Measurements from ENCODE around the gene VAT1L.

The VAT1L gene

GRCh38 chr16:77748421-77749005 is 39.9 kb upstream of the VAT1L start:
- TF ChIP-seq ZBTB7A (IDR thresholded peaks at IDR 0.05; ENCODE audit: low read depth) (no peak), TCF12 (IDR thresholded peaks at IDR 0.05; ENCODE audit: low read depth) (no peak), MAX (IDR thresholded peaks at IDR 0.05) (no peak), NFIC (IDR thresholded peaks at IDR 0.05) (no peak), CEBPB (IDR thresholded peaks at IDR 0.05) (no peak), FOXM1 (IDR thresholded peaks at IDR 0.05; ENCODE audit: borderline replicate concordance, low read depth) (no peak), TAF1 (IDR thresholded peaks at IDR 0.05; ENCODE audit: low read depth) (no peak)

- TF ChIP-seq FOXM1 (IDR thresholded peaks at IDR 0.05; ENCODE audit: borderline replicate concordance, low read depth) (no peak), TCF12 (IDR thresholded peaks at IDR 0.05; ENCODE audit: low read depth) (no peak), REST (IDR thresholded peaks at IDR 0.05; ENCODE audit: low read depth) (no peak), YY1 (IDR thresholded peaks at IDR 0.05; ENCODE audit: low read depth) (no peak), USF1 (IDR thresholded peaks at IDR 0.05) (no peak), CEBPB (IDR thresholded peaks at IDR 0.05) (no peak), CREB1 (IDR thresholded peaks at IDR 0.05; ENCODE audit: low read depth) (no peak), RAD21 (IDR thresholded peaks at IDR 0.05; ENCODE audit: low read depth) (no peak), NFIC (IDR thresholded peaks at IDR 0.05) (no peak), TEAD4 (IDR thresholded peaks at IDR 0.05) (no peak), ZBTB7A (IDR thresholded peaks at IDR 0.05; ENCODE audit: low read depth) (no peak), EGR1 (IDR thresholded peaks at IDR 0.05) (no peak), MAX (IDR thresholded peaks at IDR 0.05) (no peak), EP300 (IDR thresholded peaks at IDR 0.05; ENCODE audit: borderline replicate concordance) (no peak), TAF1 (IDR thresholded peaks at IDR 0.05; ENCODE audit: low read depth) (no peak)
Measured at GRCh38 chr16:77749415-77749814, 38.9 kb upstream of the VAT1L start.

- TF ChIP-seq CEBPB (IDR thresholded peaks at IDR 0.05) (no peak), REST (IDR thresholded peaks at IDR 0.05; ENCODE audit: low read depth) (no peak), TCF12 (IDR thresholded peaks at IDR 0.05; ENCODE audit: low read depth) (no peak)
Measured at GRCh38 chr16:77758046-77758445, 30.3 kb upstream of the VAT1L start.

GRCh38 chr16:77758508-77758907 is 29.9 kb upstream of the VAT1L start:
- no peak for TF ChIP-seq RAD21 (IDR thresholded peaks at IDR 0.05; ENCODE audit: low read depth)
- TF ChIP-seq REST (IDR thresholded peaks at IDR 0.05; ENCODE audit: low read depth): no peak
- TF ChIP-seq FOXM1 (IDR thresholded peaks at IDR 0.05; ENCODE audit: borderline replicate concordance, low read depth): no peak
- TF ChIP-seq TEAD4 (IDR thresholded peaks at IDR 0.05): no peak
- no peak for TF ChIP-seq TCF12 (IDR thresholded peaks at IDR 0.05; ENCODE audit: low read depth)
- TF ChIP-seq CREB1 (IDR thresholded peaks at IDR 0.05; ENCODE audit: low read depth): no peak
- TF ChIP-seq ZBTB7A (IDR thresholded peaks at IDR 0.05; ENCODE audit: low read depth): no peak
- TF ChIP-seq NFIC (IDR thresholded peaks at IDR 0.05): no peak
- TF ChIP-seq EGR1 (IDR thresholded peaks at IDR 0.05): no peak
- no peak for TF ChIP-seq TAF1 (IDR thresholded peaks at IDR 0.05; ENCODE audit: low read depth)
- no peak for TF ChIP-seq USF1 (IDR thresholded peaks at IDR 0.05)
- no peak for TF ChIP-seq CEBPB (IDR thresholded peaks at IDR 0.05)
- TF ChIP-seq YY1 (IDR thresholded peaks at IDR 0.05; ENCODE audit: low read depth): no peak
- no peak for TF ChIP-seq EP300 (IDR thresholded peaks at IDR 0.05; ENCODE audit: borderline replicate concordance)
- no peak for TF ChIP-seq MAX (IDR thresholded peaks at IDR 0.05)
